ENCODE data around the gene MAGEA1. TPM values are rescaled to one million over a fixed set of nuclear protein-coding genes. Genes with fewer than 3 reads are reported as not detected.
"Not testable (repeated sequence)": the region's sequence is repeated elsewhere in the genome, so short reads cannot be mapped to it uniquely, and the experiment has no call there.

The MAGEA1 gene, protein sequence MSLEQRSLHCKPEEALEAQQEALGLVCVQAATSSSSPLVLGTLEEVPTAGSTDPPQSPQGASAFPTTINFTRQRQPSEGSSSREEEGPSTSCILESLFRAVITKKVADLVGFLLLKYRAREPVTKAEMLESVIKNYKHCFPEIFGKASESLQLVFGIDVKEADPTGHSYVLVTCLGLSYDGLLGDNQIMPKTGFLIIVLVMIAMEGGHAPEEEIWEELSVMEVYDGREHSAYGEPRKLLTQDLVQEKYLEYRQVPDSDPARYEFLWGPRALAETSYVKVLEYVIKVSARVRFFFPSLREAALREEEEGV
- total RNA-seq (not detected), polyA plus RNA-seq (ENCODE audit: insufficient read length in 2 of 2) (not detected)
- long read RNA-seq, donor 1: 0 reads
- long read RNA-seq, donor 2: 0 reads
- long read RNA-seq, donor 3: 0 reads
- long read RNA-seq, donor 4: 0 reads

- Histone ChIP-seq H3K27me3 (ENCODE audit: control insufficient read depth, insufficient read depth, low read length) (no peaks in the 10 kb centered on the region), H3K9me3 (ENCODE audit: control insufficient read depth, insufficient read depth, low read length) (no peaks in the 10 kb centered on the region), H3K4me3 (ENCODE audit: low read depth, low read length) (no peak within 1 kb of the TSS), H3K27ac (ENCODE audit: low read depth, low read length) (no peak within 1 kb of the TSS), H3K4me1 (ENCODE audit: control insufficient read depth, insufficient read depth, low read length) (no peaks in the 10 kb centered on the region), H3K36me3 (ENCODE audit: control insufficient read depth, insufficient read depth, low read length) (no peaks in the 10 kb centered on the region)
- WGBS (ENCODE audit: insufficient coverage): 90% methylated on average over 15 of the region's 19 CpGs
- DNase-seq (ENCODE audit: low read depth in 4 of 6, low spot score in 6 of 6): no peak
Measured at GRCh38 chrX:153179131-153179530, at the start of gene MAGEA1. MAGEA1 (plus strand) TSS chrX:153179284; CDS start chrX:153182390, 3,106 bp downstream.

DNA sequence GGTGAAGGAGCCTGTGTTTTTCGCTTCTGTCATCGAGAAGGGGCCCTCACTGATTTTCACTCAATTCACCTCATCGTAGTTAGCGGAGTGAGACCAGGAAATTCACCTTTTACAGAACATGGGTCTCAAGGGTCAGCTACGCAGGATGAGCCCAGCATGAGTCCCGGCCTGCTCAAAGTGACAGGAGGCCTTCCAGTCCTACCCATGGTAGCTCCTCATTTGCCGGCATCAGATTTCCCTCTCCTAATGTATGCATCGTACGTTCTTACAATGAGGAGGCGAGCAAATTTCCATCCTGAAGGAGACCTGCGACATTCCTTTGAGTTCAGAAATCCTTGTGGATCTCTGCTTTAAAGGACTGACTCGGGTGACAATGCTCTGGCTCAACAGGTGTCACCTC is 46.2 kb upstream of the MAGEA1 start:
- not testable (repeated sequence) for H3K36me3 ChIP-seq (ENCODE audit: control insufficient read depth, insufficient read depth, low read length); H3K9me3 ChIP-seq (ENCODE audit: control insufficient read depth, insufficient read depth, low read length); DNase-seq (ENCODE audit: low read depth in 4 of 6, low spot score in 6 of 6); H3K27me3 ChIP-seq (ENCODE audit: control insufficient read depth, insufficient read depth, low read length); H3K4me1 ChIP-seq (ENCODE audit: control insufficient read depth, insufficient read depth, low read length); H3K27ac ChIP-seq (ENCODE audit: low read depth, low read length); H3K4me3 ChIP-seq (ENCODE audit: low read depth, low read length)
- WGBS (ENCODE audit: insufficient coverage): no CpG with 5 or more reads among the region's 12 CpGs

DNA sequence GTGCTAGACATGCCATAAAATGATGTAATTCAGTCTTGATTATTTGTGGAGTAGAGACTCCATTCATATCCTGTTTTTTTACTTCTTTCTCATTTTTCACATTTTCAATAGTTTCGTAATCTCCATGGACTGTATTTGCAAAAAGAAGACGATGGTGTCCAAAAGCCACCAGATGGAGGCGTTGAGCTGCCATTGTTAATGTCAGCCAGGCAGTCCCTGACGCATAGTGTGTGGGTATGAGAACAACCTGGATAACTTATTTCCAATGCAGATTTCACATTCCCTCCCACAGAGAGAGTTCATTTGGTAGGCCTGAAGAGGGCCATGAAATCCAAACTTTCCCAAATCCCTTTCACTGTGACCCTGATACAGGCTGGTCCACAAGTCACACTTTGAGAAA is 40.0 kb upstream of the MAGEA1 start:
- DNase-seq (ENCODE audit: low read depth in 4 of 6, low spot score in 6 of 6); H3K27me3 ChIP-seq (ENCODE audit: control insufficient read depth, insufficient read depth, low read length); H3K27ac ChIP-seq (ENCODE audit: low read depth, low read length); H3K4me1 ChIP-seq (ENCODE audit: control insufficient read depth, insufficient read depth, low read length); H3K36me3 ChIP-seq (ENCODE audit: control insufficient read depth, insufficient read depth, low read length); H3K4me3 ChIP-seq (ENCODE audit: low read depth, low read length); H3K9me3 ChIP-seq (ENCODE audit: control insufficient read depth, insufficient read depth, low read length): not testable (repeated sequence)
- no CpG with 5 or more reads among the region's 4 CpGs for WGBS (ENCODE audit: insufficient coverage)

DNA sequence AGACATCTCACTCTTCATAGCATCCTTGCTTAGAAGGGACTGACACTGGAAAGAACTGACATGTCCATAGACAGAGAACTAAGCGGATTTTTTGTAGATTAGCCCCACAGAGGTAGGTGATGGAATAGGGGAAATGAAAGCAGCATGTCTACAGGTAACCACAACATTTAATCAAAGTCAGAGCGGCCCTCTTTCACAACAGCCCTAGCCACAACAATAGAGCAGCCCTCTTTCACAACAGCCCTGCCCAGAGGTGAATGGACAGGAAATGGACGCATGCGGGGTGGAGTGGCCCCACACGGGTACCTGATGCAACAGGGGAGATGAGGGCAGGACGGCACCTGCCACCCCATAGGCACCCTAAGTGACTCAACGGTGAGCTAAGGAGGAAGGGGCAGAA is 32.8 kb upstream of the MAGEA1 start:
- H3K27ac ChIP-seq (ENCODE audit: low read depth, low read length); H3K27me3 ChIP-seq (ENCODE audit: control insufficient read depth, insufficient read depth, low read length); DNase-seq (ENCODE audit: low read depth in 4 of 6, low spot score in 6 of 6); H3K4me1 ChIP-seq (ENCODE audit: control insufficient read depth, insufficient read depth, low read length); H3K4me3 ChIP-seq (ENCODE audit: low read depth, low read length); H3K36me3 ChIP-seq (ENCODE audit: control insufficient read depth, insufficient read depth, low read length); H3K9me3 ChIP-seq (ENCODE audit: control insufficient read depth, insufficient read depth, low read length): not testable (repeated sequence)
- no CpG with 5 or more reads among the region's 7 CpGs for WGBS (ENCODE audit: insufficient coverage)

GRCh38 chrX:153153516-153153915 is 25.6 kb upstream of the MAGEA1 start:
- no CpG with 5 or more reads among the region's 3 CpGs for WGBS (ENCODE audit: insufficient coverage)

DNA sequence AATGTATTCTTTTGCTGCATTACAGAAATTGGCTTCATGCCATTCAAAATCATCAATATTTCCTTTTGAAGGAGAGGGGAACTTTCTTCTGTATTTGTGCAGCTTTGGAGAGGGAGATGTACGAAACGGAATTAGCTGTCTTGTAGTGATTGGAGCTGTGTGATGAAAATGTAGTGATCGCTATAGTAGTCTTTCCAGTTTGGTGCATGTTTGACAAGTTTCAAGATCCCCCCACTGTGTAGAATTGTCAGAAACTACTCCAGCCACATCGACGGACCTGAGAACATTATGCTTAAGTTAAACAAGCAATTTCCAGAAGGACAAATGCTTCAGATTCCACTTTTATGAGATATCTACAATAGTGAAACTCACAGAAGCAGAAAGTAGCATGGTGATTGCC is 21.6 kb upstream of the MAGEA1 start:
- DNase-seq (ENCODE audit: low read depth in 4 of 6, low spot score in 6 of 6): no peak
- Histone ChIP-seq H3K9me3 (ENCODE audit: control insufficient read depth, insufficient read depth, low read length) (no peaks in the 10 kb centered on the region), H3K27ac (ENCODE audit: low read depth, low read length) (no peak overlapping the region), H3K36me3 (ENCODE audit: control insufficient read depth, insufficient read depth, low read length) (no peaks in the 10 kb centered on the region), H3K27me3 (ENCODE audit: control insufficient read depth, insufficient read depth, low read length) (no peaks in the 10 kb centered on the region), H3K4me1 (ENCODE audit: control insufficient read depth, insufficient read depth, low read length) (no peaks in the 10 kb centered on the region), H3K4me3 (ENCODE audit: low read depth, low read length) (no peak overlapping the region)
- no CpG with 5 or more reads among the region's 5 CpGs for WGBS (ENCODE audit: insufficient coverage)

More at GRCh38 chrX:153153516-153153915, 25.6 kb upstream of the MAGEA1 start:
- Histone ChIP-seq H3K27me3 (ENCODE audit: control insufficient read depth, insufficient read depth, low read length) (no peaks in the 10 kb centered on the region), H3K36me3 (ENCODE audit: control insufficient read depth, insufficient read depth, low read length) (no peaks in the 10 kb centered on the region), H3K4me3 (ENCODE audit: low read depth, low read length) (no peak overlapping the region), H3K9me3 (ENCODE audit: control insufficient read depth, insufficient read depth, low read length) (no peaks in the 10 kb centered on the region), H3K4me1 (ENCODE audit: control insufficient read depth, insufficient read depth, low read length) (no peaks in the 10 kb centered on the region), H3K27ac (ENCODE audit: low read depth, low read length) (no peak overlapping the region)
- DNase-seq (ENCODE audit: low read depth in 4 of 6, low spot score in 6 of 6): no peak

DNA sequence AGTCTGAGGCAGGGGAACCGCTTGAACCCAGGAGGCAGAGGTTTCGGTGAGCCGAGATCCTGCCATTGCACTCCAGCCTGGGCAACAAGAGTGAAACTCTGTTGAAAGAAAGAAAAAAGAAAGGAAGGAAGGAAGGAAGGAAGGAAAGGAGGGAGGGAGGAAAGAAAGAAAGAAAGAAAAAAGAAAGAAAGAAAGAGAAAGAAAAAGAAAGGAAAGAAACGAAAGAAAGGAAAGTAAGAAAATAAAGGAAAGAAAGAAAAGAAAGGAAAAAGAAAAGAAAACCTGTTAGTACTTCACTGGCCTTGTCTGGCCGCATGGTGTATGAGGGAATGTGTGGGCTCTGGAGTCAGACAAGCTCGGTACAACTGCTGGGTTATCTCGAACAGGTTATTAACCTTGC is 20.8 kb upstream of the MAGEA1 start:
- Histone ChIP-seq H3K36me3 (ENCODE audit: control insufficient read depth, insufficient read depth, low read length) (no peaks in the 10 kb centered on the region), H3K27ac (ENCODE audit: low read depth, low read length) (no peak overlapping the region), H3K9me3 (ENCODE audit: control insufficient read depth, insufficient read depth, low read length) (no peaks in the 10 kb centered on the region), H3K4me3 (ENCODE audit: low read depth, low read length) (no peak overlapping the region), H3K27me3 (ENCODE audit: control insufficient read depth, insufficient read depth, low read length) (no peaks in the 10 kb centered on the region), H3K4me1 (ENCODE audit: control insufficient read depth, insufficient read depth, low read length) (no peaks in the 10 kb centered on the region)
- WGBS (ENCODE audit: insufficient coverage): 85% methylated on average over 5 of the region's 7 CpGs
- no peak for DNase-seq (ENCODE audit: low read depth in 4 of 6, low spot score in 6 of 6)

- Histone ChIP-seq H3K9me3 (ENCODE audit: control insufficient read depth, insufficient read depth, low read length) (no peaks in the 10 kb centered on the region), H3K4me1 (ENCODE audit: control insufficient read depth, insufficient read depth, low read length) (no peaks in the 10 kb centered on the region), H3K4me3 (ENCODE audit: low read depth, low read length) (no peak overlapping the region), H3K36me3 (ENCODE audit: control insufficient read depth, insufficient read depth, low read length) (no peaks in the 10 kb centered on the region), H3K27me3 (ENCODE audit: control insufficient read depth, insufficient read depth, low read length) (no peaks in the 10 kb centered on the region), H3K27ac (ENCODE audit: low read depth, low read length) (no peak overlapping the region)
- no CpG with 5 or more reads among the region's 5 CpGs for WGBS (ENCODE audit: insufficient coverage)
- no peak for DNase-seq (ENCODE audit: low read depth in 4 of 6, low spot score in 6 of 6)
Measured at GRCh38 chrX:153161952-153162351, 17.1 kb upstream of the MAGEA1 start.

GRCh38 chrX:153164733-153165132 is 14.4 kb upstream of the MAGEA1 start:
- Histone ChIP-seq H3K27ac (ENCODE audit: low read depth, low read length) (no peak overlapping the region), H3K4me3 (ENCODE audit: low read depth, low read length) (no peak overlapping the region), H3K4me1 (ENCODE audit: control insufficient read depth, insufficient read depth, low read length) (no peaks in the 10 kb centered on the region), H3K27me3 (ENCODE audit: control insufficient read depth, insufficient read depth, low read length) (no peaks in the 10 kb centered on the region), H3K9me3 (ENCODE audit: control insufficient read depth, insufficient read depth, low read length) (no peaks in the 10 kb centered on the region), H3K36me3 (ENCODE audit: control insufficient read depth, insufficient read depth, low read length) (no peaks in the 10 kb centered on the region)
- no peak for DNase-seq (ENCODE audit: low read depth in 4 of 6, low spot score in 6 of 6)
- 17% methylated on average over 1 of the region's 3 CpGs for WGBS (ENCODE audit: insufficient coverage)

DNA sequence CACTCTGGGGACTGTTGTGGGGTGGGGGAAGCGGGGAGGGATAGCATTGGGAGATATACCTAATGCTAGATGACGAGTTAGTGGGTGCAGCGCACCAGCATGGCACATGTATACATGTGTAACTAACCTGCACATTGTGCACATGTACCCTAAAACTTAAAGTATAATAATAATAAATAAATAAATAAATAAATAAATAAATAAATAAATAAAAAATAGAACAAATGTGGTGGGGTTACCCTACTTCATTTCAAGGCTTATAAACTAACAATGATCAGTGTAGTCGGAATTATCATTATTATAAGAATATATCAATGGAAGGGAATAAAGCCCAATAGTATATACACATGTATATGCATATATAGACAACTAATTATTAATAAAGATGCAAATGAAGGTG is 10.7 kb upstream of the MAGEA1 start:
- no CpG with 5 or more reads among the region's 4 CpGs for WGBS (ENCODE audit: insufficient coverage)
- H3K9me3 ChIP-seq (ENCODE audit: control insufficient read depth, insufficient read depth, low read length); H3K4me1 ChIP-seq (ENCODE audit: control insufficient read depth, insufficient read depth, low read length); H3K27me3 ChIP-seq (ENCODE audit: control insufficient read depth, insufficient read depth, low read length); H3K27ac ChIP-seq (ENCODE audit: low read depth, low read length); H3K36me3 ChIP-seq (ENCODE audit: control insufficient read depth, insufficient read depth, low read length); DNase-seq (ENCODE audit: low read depth in 4 of 6, low spot score in 6 of 6); H3K4me3 ChIP-seq (ENCODE audit: low read depth, low read length): not testable (repeated sequence)
